NCI-H1417 (cell line): ENCODE results near the gene PTX3.

Source experiments
- DNase-seq, 3 experiments: peaks; one replicate each; lab custom pipeline; 2025; lab: John Stamatoyannopoulos, UW

Gene PTX3

DNA sequence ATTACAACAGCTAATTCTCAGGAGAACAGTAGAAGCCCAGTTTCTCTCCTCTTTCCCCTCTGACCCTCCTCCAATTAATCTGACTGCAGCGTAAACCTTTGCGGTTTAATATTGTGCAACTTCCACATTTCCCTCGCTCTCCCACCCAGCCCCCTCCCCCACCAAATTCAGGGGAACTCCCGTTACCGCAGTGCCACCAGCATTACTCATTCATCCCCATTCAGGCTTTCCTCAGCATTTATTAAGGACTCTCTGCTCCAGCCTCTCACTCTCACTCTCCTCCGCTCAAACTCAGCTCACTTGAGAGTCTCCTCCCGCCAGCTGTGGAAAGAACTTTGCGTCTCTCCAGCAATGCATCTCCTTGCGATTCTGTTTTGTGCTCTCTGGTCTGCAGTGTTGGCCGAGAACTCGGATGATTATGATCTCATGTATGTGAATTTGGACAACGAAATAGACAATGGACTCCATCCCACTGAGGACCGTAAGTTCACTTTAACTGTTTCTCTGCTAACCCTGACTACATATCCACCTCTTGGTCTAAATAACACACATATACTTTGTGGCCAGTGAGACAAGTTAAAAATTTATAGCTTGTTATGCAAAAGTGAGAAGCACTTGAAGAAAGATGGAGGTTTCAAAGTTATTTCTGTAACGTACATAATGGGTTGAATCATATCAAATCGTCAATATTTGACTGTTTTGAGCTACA, at the start of gene PTX3:
TSS of gene PTX3 (plus strand) at position 268 of the 709 bp plus-strand sequence. CDS start at position 352, 84 bp downstream.
- DNase-seq = peak in 1 of 3 experiments; percentile 22

DNA sequence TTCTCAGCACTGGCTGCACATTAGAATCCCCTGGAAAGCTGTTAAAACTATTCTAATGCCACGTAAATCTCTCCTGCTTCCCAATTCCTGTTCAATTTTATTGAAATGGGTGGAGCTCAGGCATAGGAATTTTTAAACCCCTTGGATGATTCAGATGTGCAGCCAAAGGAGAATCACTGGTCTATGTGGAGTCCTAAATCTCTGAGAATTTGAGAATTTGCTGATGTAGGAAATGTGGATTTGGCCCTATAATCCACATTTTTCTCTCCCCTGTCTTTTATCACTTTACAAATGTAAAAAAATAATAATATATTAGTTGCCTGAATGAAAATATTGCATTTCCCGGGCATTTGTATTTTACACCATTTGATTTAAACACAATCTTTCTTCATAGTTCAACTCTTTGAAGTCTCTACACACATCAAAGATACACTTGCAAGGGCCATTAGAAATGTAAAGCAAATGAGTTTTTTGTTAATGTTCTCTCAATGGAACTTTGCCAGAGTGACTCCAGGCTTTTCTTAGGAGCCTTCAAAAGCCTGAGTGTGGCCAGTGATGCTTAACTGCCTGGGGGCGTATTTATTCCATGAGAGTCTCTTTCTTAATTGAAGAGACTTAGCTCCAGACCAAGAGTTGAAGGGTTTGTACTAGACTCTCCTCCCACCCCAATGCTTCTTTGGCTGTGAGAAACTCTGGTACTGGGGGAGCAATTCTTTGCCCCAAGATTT, 48.8 kb upstream of the PTX3 start:
- DNase-seq = no peak

DNA sequence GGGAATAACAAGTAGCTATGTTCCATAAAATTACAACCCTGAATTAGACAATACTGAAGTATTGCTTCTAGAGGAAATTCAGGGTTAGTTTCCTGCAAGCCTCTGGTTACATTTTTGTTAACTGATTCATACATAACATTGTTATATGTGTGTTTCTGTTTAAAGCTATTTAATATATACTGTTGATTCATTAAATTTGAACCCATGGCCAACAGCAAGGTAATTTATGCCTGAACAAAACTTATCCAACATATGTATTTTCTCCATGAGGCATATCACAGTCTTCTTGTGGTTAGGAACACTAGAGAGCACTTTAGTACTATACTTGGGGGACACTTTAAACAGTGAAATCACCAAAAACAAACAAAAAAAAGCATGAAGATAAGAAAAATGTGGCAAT, 47.7 kb upstream of the PTX3 start:
- no peak for DNase-seq

DNA sequence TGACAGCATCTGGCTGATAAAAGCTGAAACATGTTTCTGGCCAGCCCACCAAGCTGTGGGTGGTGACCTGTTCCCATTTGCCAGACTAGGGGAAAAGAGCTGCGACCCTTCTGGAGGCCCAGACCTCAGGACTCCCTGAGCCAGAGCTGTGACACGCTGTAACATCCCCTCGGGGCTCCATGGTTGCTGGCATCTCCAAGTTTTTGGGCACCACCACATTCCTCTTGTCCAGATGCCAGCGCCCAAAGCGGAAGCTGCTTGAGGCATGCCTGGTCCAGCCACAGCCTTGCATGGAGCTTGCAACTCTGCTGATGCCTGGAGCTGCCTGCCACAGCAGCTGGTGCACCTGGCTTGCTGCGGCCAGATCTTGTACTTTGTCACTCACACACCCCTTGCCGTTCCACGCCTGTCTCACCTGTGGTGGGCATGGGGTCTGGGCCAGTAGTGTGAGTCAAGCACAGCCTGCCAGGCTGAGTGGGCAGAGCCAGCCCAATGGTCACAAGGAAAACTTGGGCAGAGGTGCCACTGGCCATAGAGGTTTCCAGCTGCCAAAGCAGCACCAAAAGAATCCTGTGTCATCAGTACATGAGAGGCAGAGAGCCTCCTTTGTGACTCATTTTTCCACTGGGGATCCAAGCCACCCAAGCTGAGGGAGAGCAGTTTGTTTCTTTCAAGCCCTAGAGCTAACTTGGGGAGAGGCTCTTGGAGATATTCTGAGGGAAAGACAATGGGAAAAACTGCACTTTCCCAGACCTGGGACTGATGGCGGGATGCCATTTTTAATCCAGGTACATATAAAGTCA, 45.7 kb upstream of the PTX3 start:
- DNase-seq = no peak

DNA sequence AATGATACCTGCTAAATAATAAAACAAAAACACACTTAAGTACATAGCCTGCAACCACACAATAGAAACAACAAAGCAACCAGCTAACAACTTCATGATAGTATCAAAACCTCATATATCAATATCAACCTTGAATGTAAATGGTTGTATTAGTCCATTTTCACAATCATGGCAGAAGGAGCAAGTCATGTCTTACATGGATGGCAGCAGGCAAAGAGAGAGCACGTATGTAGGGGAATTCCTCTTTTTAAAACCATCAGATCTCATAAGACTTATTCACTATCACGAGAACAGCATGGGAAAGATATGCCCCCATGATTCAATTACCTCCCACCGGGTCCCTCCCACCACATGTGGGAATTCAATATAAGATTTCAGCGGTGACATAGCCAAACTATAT, 44.5 kb upstream of the PTX3 start:
- no peak for DNase-seq

DNA sequence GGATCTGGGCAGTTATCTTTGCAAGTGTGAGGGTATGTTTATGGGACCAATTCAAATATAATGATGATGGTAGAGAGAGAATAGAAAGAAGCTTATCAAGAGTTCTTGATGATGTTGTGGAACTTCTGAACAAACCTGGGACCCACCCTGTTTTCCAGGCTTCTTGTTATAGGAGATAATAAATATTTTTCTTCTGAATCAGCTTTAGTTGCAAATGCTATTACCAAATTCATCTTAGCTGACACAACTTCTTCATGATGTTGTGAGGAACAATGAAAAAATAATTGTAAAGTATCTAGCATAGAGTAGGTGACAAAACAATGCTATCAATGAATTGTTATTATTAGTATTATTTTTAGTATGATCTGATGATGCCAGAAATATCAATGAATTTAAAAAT, 43.5 kb upstream of the PTX3 start:
- no peak for DNase-seq

DNA sequence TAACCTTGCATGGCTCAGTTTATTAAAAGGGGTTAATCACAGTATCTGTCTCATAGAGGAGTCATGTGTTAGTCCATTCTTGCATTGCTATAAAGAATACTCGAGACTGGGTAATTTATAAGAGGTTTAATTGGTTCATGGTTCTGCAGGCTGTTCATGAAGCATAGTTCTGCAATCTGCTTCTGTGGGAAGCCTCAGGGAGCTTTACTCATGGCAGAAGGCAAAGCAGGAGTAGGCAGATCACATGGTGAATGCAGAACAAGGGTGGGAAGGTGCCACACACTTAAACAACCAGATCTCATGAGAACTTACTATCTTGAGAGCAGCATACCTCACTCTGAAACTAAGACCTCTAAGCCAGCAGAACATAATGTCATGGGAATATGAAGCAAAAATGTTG, 42.2 kb upstream of the PTX3 start:
- no peak for DNase-seq

DNA sequence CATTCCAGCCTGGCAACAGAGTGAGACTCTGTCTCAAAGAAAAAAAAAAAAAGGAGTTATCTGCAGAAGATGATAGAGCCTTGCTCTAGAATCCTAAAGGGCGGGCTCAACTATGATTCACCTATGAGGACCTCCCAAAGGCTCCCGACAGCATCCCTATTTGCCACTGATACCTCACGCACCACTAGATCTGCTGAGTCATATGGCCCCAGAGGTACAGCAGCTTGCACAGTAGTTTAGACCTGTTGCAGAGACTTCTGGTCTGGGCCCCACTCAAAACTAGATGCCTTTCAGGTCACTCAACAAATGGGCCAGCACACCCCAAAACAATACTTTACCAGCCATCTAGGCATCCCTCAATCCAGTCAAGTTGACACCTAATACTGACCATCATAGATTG, 38.1 kb upstream of the PTX3 start:
- no peak for DNase-seq

DNA sequence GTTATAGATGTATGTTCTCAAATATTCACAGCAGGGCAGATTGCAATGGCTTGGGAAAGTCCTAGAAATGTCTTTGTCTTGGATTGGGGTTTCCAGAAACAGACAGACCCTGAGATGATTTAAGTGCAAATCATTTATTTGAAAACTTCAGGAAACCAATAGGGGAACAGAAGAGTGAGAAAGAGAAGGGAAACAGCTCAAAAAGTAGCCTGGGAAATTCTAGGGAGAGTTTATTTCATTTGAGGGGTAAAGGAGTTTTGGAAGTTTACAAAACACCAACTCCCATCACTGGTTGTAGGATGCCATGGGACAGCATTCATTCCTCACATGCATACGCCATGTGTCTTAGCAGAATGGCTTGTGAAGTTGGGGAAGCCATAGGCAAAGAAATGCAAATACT, 32.3 kb upstream of the PTX3 start:
- no peak for DNase-seq

DNA sequence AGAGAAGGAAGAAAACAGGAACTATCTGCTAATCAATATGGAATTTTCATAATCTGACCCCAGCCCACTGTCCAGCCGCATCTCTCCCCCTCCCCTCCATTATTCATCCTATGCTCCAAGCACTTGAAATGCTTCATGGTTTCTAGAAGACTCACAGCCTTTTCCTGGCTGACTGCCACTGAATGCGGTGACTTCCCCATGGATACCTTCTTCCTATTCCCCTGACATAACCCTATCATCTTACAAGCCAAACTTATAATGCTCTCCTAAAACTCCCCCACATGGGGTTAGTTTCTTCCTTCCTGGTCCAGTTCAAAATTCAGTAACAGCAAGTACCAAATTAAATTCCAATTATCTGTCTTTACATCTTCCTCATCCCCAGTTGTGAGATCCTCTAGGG, 31.2 kb upstream of the PTX3 start:
- no peak for DNase-seq

DNA sequence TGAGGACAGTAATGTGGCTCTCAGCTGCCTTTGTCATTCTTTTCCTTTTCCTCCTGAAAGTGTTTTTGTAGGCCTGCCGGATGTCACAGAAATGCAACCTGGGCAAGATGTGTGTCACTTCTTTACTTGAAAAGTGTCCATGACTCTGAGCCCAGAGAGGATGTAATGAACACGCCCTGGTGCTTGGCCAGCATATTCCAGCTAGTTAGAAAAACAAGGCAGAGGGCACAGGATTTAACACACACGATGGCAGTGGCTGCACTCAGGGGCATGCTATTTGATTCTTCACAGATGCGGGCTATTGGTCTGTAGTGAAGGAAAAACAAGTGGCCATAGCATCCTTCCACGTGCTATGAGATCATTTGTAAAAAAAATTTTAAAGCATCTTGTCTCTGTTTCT, 30.3 kb upstream of the PTX3 start:
- DNase-seq = no peak

DNA sequence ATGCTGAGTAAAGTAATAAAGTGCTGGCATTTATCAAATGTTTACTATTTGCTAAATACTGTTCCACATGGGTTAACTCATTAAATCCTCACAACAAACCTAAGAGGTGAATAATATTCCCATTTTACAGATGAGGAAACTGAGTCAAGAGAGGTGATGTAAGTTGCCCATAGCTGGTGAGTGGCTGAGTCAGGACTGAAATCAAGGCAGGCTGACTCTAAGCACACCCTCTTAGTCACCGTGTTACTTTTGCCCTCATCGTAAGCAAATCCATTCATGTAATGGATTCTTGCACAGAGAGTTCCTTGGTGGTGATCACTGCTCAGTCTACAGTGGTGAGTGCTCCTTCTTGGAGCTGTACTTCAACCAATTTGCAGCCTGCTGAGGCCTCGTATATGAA, 28.9 kb upstream of the PTX3 start:
- DNase-seq = no peak

DNA sequence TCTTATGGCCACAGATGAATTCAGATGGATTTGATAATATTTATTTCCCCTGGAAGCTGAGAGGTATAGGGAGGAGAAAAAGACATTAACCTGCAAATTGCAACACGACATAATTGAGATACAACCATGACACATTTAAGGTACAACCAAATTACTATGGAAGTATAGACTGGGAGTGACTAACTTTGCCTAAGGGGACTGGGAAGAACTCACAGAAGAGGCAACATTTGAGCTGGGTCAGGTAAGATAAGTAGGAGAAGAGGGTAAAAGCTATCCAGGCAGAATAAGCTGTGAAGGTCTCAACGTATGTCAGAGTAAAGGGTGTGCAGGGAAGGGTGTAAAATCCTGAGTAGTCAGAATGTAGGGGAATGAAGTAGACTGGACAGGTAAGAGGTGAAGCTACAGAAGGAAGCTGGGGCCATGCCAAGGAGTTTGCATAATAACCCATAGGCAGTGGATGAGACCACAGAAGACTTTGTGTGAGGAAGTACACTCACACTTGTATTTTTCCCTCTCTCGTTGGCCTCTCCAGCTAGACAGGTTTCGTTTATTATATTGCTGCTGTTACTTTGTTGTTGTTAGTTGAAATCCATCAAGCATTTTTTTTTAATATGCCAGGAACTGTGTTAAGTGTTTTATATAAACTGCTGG, 28.0 kb upstream of the PTX3 start:
- DNase-seq = no peak

DNA sequence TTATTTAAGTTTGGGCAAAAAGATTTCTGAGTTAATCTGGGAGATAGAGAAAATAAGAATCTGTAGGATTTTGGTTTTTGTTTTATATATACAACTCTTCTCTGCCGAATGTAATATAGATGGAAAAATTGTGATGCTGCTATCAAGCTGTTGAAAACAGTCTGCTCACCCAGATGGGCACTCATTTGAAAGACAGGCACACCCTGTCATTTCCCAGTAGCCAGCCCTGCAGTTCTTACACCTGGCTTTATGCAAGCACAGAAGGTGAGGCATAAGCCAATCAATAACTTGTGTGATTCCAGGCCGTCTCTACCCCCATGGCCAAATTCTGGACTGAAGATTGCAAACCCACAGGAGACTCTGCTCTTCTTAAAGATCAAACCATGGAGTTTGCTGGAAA, 27.1 kb upstream of the PTX3 start:
- peak in 1 of 3 experiments; percentile 35 for DNase-seq

DNA sequence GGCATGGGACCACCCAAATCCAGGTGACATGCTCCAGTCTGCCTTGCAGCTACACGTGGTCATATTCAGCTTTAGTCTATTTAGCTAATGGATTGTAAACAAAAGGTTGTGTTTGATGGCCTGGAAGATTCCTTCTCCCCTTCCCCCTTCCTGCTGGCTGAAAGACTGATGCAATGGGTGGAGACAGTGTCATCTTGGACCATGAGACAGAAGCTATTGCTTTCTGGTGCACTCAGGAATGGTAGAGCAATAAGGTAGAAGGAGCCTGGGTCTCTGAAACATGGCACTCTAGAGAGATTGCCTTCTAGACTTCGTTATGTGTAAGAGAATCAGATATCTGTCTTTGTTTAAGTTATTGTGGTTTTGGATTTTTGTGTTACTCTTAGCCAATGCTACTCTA, 25.7 kb upstream of the PTX3 start:
- peak in 1 of 3 experiments; percentile 15 for DNase-seq

DNA sequence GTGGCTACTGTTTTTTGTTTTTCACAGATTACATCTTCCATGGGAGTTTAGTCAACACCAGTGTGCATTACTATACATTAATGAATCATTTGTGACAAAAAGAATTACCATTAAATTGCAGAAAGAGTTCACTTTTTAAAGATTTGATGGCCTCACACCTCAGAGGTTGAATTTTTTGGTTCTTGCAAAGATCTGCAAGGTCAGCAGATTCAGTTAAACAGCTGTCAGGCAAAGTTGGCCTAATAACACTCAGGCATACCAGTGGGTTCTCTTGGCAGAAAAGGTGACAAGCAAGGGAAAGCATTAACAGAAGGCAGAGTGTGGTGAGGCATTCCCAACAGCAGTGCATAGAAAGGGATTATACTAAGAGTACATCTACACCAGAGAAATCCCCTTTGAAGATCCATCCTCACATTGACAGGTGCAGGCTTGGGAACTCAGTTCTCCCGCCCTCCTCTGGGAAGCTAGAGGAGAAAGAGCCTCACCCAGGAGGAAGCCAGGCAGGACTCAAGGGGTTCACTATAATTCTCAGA, 24.3 kb upstream of the PTX3 start:
- no peak for DNase-seq

DNA sequence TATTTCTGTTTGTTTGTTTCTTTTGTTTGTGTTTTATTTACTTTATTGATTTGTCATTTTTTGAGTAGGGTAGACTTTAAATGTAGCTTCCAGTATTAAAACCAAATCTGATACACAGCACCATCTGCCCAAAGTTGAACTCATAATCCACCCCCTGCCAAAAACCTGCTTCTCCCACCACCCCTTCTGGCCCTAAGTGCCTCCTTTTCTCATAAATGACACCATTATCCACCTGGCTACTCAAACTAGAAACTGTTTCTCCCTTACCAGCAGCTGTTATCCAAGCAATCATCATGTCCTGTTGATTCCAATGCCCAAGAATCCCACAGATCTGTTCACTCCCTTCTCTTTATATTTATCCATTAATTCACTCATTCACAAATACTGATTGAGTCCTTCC, 21.8 kb upstream of the PTX3 start:
- DNase-seq = peak in 1 of 3 experiments; percentile 21

DNA sequence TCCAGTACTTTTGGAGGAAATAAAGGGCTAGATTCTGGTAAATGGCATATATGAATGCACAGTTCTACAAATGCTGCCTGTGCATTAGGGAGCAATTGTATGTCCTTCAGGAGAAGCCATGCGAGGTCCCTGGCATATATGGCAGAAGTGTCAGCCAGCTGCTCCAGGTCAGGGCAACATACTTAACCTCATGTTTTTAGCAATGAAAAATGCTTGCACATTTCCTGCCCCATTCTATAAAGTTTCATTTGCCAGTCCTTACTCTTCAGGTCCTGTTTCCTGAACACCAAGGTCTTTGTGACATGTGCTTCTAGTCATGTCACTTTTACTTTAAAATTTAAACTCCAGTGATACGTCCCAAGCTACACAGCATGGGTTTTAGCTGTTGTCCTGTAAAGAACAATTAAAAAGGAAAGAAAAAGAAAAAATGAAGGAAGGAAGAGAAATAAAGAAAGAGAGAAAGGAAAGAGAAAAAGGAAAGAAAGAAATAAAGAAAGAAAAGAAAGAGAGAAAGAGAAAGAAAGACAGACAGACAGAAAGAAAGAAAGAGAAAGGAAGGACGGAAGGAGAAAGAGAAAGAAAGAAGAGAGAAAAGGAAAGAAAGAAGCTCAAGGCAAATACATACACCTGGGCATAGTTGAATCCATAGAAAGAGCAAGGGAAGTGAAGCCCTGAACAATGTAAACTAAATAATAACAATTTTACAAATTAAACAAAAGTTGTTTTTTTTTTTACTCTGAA, 20.1 kb upstream of the PTX3 start:
- no peak for DNase-seq

DNA sequence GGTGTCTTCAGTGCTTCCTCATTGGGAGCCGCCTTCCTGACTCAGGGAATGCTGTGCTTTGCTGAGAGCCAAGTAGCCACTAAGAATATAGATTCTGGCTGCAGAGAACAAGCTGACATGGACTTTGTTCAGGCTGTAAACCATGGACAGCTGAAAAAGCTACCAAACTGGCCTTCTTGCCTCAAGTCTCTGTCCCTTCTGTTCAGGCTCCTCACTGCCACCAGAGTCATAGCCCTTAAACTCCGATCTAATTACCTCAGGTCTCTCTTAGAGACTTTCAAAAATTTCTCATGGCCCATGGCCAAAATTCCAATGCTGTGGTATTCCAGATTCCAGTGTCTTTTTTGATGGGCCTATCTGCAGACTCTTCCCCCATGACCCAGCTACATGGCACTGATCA, 19.4 kb upstream of the PTX3 start:
- DNase-seq = no peak

DNA sequence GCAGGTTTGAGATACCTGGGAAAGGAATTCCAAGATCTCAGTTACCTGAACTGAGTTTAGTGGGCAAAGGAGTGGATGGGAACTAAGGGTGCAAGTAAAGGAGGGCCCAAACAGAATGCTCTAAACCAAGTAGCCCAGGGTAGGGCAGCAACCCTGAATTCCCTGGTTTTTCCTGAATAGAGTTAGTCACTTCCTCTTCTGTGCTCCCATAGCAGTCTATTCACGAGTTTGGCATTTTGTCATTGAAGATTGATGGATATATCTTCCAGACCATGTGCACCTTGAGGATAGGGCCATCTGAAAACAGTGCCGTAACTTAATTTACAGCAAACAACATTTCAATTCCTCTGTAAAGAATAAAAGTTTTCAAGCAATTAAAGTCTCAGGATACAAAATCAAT, 18.5 kb upstream of the PTX3 start:
- no peak for DNase-seq

DNA sequence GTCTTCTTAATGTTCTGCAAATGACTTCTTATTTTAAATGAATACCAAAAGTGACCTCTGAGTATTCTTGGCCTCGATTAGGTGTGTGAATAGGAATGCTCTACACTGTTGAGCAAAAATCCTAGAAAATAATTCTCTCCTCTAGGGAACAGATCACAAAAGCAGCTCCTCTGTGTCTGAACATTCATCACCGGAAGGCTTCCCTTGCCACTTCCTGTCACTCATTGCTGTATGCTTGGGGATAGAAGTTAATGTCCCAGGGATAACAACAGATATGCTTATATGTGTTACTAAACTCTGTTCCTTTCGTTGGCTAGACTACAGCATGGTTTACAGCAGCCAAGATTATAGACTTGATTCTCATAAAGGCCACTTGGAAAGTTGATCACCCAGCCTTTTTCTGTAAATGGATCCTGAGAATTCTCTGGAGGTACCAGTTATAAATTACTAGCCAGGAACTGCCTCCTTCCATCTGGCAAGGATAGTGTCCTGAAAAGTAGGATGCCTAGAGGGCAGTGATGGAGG, 16.0 kb upstream of the PTX3 start:
- no peak for DNase-seq
